NCI-H460 (cell line): ENCODE results near the gene SLC7A6. TPM values are rescaled to one million over a fixed set of nuclear protein-coding genes. Genes with fewer than 3 reads are reported as not detected.

ENCODE experiments used
- DNase-seq: peaks from one replicate; pipeline ENCODE4 v3.0.0-alpha.2; 2016; ENCODE audit warnings: low read depth; ENCODE audit errors: extremely low read depth
- total RNA-seq: library from RNA; depleted of rRNA; stranded (reverse); fragments of >200 nt; shearing (Covaris generic); gene quantifications from 2 replicates; pipeline ENCODE4 v1.2.3, GENCODE V29; 2014

The SLC7A6 gene
- total RNA-seq, 1 experiment from 2014 or later = 21.5 TPM

DNA sequence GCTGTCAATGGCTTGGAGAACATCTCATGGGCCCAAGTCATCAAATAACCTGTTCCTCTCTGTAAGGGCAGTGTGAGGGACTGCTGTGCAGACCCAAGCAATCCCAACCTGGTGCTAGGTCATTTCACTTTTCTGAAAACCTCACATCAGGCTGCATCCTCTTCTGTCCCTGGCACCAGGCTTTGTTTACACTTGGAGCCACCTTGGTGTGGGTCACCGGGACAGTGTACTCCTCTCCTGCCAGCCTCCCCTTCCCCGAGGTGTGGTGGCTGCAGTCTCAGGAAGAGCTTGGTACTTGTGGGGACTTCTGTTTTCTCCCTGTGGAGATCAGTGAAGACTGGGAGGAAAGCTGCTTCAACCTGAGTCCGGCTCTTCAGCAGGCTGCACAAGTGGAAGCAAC is 34.0 kb downstream of the SLC7A6 start:
- no peak for DNase-seq

DNA sequence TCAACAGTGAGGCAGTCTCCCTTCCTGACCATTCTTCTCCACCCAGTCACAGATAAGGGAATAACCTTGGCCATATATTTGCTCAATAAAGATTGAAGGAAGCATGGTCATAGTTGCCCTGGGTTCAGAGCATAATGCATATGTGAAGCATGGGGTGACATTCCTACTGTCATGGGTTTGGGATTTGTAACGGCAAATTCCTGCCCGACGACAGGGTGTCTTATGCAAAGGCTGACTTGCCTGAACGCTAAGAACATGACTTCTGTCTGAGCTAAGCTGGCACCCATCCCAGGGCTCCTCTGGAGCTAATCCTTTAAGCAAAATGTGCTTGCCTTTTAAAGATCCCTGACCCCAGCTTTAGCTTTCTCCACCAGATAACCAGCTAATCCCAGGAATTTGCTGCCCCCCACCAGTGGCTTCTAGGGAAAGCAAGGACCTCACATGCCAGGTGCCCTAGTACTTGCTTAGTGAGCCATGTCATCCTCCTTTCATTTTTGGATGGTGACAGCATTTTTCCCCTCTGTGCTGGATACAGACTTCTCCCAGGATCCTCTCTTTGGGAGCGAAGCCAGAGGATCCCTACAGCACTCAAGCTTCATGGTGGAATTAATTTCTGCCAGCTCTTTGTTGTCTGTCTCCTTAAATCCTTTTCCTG is 34.7 kb downstream of the SLC7A6 start:
- no peak for DNase-seq

DNA sequence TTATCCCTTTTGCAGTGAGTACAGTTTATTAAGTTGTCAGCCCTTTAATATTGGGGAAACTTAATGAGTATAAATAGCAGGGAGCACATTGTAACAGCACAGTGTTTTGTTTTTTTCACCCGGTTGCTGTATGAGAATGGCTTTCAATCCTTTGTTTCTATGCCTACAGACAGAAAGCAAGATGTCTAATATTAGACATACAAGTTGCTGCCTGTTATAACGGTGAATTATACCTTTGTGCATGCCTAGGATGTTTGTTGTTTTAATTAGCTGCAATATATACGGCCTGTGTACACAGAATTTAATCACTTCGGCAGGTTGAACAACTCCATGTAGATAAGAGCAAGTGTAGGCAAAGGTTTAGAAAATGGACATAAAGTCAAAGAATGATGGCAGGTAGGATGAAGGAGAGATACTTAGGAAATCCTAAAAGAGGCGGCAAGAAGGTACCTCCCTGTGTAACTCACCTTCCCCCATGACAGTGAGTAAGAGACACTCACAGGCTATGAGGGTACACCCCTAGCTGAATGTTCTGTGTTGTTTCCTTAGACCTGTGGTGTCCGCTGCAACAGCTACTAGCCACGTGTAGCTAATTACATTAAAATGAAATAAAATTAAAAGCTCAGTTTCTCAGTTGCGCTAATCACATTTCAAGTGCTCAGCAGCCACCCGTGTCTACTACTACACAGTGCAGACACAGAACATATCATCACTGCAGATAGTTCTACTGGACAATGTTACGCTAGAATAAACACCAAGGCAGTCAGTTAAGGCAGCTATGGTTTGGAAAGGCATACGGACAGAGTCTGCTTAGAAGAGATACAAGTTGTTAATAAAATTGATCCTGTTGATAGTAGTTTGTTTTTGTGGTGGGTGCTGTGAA is 35.5 kb downstream of the SLC7A6 start:
- no peak for DNase-seq

DNA sequence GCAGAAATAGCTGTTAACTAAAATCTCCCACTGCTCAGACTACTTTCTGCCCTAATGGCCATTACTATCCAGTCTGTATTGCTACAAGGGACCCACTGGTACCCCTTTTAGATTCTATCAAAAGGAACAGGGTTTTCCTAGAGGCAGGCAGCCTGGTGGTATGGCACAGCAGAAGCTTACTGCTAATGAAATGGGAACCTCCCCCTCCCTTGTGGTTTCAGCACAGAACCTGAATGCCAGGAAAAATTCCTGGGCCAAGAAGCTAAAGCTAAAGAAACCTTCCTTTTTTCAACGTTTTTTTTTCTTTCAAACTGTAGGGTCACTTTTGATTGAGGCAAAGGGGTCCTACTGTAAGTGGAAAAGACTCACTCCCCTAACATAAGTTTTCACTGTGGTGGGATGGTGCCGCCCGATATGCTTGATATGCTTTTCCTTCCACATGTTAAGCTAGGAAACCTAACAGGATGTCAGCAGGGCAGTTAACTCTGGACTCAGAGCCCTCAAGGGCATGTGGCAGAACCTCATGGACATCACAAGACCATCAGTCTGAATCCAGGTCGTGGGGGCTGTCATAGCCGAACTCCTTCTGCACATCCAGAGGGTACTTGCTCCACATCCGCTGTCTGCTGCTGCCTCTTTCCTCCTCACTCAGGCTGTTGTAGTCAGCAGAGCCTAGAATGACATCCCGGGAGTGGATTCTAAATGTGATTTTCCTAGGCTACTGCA is 36.6 kb downstream of the SLC7A6 start:
- no peak for DNase-seq

DNA sequence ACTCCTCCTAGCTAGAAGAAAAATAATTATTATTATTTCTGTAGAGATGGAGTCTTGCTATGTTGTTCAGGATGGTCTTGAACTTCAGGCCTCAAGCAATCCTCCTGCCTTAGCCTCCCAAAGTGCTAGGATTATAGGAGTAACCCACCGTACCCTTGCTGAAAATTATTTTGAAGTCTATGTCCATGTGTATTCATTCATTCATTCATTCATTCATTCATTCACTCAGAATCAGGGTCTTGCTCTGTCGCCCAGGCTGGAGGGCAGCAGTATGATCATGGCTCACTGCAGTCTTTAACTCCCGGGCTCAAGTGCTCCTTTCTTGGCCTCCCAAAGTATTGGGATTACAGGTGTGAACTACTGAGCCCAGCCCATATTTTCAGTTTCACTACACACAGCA is 42.3 kb downstream of the SLC7A6 start:
- no peak for DNase-seq

DNA sequence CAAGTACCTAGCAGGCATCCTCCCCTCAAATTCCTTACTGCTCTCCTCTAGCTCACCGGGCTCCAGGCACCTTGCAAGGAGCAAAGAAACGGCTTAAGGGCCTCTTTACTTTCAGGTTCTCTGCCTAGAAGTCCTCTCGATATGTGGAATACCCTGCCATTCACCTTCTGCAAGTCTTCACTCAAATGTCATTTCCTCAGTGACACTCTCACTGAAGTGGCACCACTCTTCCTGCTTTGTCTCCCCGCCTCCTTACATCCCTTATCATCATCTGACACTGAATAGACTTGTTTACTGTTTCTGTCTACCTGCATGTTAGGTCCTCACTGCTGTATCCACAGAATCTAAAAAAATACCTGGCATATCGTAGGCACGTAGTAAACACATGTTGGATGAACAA is 45.5 kb downstream of the SLC7A6 start:
- no peak for DNase-seq

DNA sequence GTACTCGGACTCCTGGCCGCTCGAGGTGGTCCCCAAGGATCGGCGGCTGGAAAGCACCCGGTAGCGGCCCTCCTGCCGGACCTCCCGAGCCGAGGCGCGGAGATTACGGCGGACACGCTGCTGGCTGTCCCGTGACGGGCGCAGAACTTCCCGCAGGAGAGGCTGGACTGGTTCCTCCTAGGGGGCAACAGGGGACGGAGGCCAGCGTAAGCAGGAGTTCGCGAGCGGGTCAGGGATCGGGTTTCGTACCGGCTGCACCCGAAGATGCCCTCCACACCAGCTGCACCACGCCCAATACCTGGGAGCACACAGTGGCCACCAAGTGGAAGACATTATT is 46.1 kb downstream of the SLC7A6 start:
- no peak for DNase-seq

DNA sequence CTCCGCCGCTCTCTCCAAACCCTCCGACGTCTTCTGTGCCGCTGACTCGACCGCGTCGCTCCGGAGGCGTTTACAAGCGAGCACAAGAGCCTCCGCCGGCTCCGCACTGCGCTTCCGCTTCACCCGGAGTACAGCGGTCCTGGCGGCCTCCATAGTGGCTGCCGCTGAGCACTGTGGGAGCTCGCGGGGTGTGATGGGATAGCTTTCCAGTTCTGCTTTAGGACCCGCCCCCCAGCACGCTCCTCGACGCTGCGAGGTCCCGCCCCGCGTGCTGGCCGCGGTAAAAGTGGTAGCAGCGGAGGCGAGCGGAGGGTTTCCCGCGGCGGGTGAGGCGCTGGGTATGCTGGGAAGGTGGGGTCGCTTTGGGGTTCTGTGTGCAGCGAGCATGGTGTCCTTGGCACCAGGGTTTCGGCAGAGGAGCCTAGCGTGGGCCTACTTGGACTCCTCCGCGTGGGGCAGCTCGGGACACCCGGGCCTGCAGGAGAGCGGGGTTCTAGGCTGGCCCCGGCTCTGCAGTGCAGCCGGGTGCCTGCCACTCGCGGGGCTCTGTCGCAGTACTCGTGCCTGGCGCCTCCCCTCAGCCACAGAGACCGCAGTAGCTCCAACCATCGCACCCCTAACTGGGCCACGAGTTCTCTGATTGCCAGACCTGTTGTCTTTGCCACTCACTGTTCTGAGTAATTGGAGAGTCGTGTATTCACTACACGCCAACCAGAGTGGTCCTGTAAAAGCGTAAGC is 46.6 kb downstream of the SLC7A6 start, which contains the start of the genes PRMT7 and SLC7A6OS:
TSS of gene PRMT7 (plus strand) at position 246 of the 738 bp plus-strand sequence. CDS start 4,961 bp downstream, outside the sequence.
TSS of gene SLC7A6OS (minus strand) at position 173 of the 738 bp plus-strand sequence. CDS start at position 153, 20 bp downstream.
- DNase-seq = peak; percentile 90

DNA sequence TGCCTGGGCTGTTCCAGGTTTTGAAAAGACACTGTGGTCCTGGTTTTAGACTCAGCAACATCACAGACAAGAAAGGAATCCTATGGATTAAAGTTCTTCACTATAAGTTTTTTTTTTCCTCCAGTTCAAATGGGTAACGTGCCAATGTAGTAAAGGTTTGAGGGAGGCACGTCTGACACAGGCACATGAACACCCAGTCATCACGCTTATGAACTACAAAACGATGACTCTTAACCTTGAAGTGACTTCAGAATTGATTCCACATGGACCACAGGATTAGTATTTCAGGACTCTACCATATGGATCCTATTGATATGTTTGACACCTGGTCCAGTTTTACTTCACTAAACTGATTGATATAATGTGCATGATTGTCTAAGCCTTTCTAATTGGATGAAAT is 48.8 kb downstream of the SLC7A6 start:
- no peak for DNase-seq

DNA sequence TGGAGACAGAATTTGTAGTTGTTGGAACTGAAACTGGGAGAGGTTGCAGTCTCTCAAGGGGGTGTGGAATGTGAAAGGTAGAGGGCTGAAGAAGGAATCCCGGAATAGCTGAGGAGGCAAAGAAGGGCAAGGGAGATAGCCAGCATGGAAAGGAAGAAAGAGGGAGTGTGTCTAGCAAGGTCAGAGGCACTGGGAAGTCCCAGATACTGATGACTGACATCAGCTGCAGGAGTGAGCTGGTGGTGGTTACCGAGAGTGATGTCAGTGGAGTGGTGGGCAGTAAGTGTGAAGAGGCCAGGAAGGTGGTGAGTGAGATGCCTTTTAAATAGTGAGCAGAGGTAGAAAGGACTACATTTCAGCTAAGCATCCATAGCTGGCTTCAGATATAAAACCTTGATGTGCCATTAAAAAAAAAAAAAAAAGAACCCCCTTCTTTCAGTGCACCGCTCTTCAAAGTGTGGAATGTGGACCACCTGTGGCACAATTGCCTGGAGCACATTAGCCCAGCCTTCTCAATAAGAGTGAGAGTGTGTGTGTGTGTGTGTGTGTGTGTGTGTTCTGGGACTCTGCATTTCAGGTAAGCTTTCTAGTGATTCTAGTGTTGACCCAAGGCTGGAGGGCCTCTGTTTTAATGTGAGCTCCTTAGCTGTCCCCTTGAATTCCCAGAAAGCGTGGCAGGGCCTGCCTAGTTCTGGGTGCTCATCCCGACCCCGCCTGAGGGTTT is 55.0 kb downstream of the SLC7A6 start:
- DNase-seq = no peak

DNA sequence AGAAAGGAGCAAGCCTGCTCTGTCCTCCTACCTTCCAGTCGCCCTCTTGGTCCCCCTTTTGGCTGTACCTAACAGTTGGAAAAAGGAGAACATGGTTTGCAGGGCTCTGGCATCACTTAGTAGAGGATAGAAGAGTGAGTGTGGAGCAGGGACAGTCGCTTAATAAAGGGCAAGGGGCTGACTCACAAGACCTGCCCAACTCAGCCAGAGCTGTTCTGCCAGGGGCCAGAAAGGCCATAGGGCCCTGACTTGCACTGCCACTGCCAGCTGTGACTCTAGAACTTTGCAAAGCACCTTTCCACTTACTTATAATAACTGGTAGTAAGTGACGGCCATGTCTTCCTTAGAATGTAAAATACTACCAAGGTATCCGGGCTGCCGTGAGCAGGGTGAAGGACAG is 60.0 kb downstream of the SLC7A6 start:
- DNase-seq = no peak

DNA sequence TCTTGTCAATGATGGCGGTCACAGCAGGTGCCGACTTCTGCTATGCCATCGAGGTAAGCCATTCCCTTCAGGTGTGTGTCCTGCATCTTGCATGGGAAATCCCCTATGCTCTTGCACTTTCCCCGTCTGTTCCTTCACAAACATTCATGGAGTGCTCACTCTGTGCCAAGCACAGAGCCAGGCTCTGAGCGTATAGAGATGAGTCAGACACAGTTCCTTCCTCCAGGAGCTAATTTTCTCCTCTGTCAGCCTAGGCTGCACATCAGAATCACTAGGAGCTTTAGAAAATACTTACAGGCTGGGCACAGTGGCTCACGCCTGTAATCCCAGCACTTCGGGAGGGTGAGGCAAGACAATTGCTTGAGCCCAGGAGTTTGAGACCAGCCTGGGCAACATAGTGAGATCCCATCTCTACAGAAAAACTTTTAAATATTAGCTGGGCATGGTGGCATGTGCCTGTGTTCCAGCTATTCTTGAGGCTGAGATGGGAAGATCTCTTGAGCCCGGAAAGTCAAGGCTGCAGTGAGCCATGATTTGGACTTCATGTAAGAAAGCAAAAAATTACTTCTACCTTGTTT is 60.5 kb downstream of the SLC7A6 start:
- DNase-seq = no peak

DNA sequence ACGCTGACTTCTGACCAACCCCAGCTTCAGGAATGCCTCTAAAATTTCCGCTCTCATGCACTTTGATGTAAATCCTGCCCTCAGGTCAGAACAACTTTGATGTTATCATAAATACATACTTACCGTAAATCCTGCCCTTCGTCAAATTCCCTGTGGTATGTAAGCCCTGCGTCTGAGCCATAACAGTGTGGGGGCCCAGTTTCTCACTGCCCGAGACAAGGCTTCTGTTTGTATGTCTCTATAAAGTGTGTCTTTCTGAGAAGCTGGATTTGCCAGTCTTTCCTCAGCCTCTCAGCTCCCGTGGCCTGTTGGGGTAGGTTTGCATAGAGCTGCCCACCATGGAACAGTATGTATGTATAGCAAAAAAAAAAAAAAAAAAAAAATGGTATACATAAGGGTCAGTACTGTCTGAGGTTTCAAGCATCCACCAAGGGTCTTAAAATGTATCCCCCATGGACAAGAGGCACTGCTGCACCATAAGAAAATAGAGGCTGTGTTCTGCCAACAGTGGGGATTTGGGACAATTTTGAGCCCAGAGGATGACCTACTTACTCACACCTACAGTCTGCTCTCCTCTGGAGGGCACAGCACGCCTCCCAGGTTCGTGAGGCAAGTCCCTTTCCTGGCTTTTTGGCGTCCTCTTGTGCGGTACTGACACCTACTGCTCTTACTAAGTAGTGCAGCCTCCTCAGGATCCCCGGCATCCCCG is 64.0 kb downstream of the SLC7A6 start:
- peak; percentile 88 for DNase-seq

DNA sequence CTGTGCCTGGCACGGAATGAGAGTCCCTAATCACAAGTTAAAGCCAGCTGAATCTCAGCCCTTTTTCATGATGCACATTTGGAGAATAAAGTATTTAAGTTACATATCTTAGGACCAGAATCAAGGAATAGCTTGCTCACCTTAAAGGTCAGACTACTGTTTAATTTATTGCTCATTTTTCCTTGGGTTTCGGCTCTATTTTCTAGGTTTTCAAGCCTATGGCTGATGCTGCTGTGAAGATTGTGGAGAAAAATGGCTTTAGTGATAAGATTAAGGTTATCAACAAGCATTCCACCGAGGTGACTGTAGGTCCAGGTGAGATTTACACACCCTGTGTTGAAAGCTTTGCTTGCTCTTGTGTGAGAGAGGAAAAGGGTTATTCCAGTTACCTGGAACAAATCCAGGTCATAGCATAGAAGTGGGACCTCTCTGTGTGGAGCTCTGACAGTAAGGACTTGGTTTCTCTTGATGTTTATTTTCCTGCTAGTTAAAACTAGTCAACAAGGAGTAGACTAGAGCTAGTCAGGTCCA is 64.6 kb downstream of the SLC7A6 start:
- no peak for DNase-seq

DNA sequence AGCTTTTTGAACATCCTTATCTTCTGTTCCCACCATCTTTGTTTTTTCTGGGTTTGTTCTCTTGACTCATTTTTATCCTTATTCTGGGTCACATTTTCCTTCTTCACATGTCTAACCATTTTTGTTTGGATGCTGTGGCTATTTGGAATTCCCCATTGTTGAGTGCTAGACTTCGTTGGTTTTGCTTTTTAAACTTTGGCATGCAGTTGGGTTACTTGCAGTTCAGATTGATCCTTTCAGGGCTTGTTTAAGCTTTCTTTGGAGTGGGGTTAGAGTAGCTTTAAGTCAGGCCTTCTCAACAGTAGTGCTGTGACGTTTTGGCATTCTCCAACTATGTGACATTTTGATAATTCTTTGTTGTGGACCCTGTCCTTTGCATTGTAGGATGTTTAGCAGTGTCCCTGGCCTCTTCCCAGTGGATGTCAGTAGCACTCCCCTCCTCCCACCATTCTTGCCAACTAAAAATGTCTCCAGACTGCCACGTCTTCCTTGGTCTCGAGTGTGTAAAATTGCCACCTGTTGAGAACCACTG is 67.6 kb downstream of the SLC7A6 start:
- DNase-seq = no peak

DNA sequence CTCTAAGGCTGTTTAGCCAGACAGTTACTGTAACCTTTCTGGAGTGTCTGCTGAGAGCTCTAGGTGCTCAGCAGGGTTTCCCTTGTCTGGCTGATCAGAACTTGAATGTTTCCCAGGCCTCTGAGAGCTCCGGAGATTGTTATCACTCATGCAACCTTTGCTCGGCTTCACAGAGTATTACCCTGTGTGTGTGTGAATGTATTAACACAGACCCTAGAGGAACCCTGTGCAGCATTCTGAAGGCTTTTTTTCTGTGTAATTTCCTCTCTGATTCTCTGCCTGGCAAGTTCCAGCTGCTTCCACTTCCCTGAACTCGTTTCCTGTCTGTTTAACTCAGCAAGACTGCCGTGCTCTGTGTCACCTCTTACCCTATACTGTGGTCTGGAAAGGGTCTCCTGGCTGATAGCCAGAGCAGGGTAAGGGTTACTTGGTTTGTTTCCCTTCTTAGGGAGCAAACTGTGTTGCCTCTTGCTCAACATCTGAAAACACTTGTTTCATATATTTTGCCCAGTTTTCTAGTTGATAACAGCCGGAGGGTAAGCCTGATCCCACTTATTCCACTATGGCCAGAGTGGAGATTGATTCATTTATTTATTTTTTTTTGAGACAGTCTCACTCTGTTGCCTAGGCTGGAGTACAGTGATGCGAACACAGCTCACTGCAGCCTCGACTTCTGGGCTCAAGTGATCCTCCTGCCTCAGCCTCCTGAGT is 68.2 kb downstream of the SLC7A6 start:
- DNase-seq = no peak

DNA sequence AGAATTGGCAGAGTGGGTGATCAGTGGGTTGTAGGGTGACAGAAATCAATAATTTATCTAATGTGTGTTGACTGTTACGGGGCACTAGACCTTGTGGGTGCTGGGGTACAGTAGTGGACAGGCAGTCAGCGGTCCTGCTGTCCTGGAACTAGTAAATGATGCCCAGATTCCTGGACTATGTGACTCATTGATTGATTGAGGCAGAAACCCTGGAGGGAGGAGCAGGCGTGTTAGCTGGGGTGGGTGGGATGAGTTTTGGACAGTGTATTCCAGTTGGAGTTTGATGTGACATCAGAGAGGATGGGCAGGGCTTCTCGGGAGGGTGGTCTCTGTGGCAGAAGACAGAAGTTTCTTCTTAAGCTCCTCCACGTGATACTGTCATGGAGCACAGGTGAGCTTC is 70.8 kb downstream of the SLC7A6 start:
- no peak for DNase-seq
